H1 (cell line): Measurements from ENCODE around the gene COMP.

Experiments
- CEBPB ChIP-seq: IDR thresholded peaks from 2 replicates; pipeline ENCODE4 v1.6.1; 2012; ENCODE audit warnings: low read depth, low read length
- CREB1 ChIP-seq: IDR thresholded peaks from 2 replicates; pipeline ENCODE4 v1.6.1; 2012; ENCODE audit warnings: inconsistent platforms
- EP300 ChIP-seq, 2 experiments: IDR thresholded peaks; 1 replicate in 1 of 2; 2 replicates in 1 of 2; pipeline ENCODE4 v1.6.1; 2011 to 2012; ENCODE audit warnings: low read depth in 2 of 2, low read length in 2 of 2, mild to moderate bottlenecking in 2 of 2, borderline replicate concordance in 1 of 2, inconsistent platforms in 1 of 2, moderate library complexity in 1 of 2
- EZH2 ChIP-seq: fragments of 200-600 bp; sonication (generic); IDR thresholded peaks from 2 replicates; pipeline ENCODE4 v1.7.1; 2012; ENCODE audit warnings: low read depth, mild to moderate bottlenecking, moderate library complexity, low read length, inconsistent platforms; ENCODE audit not compliant: severe bottlenecking
- JUN ChIP-seq: IDR thresholded peaks from 2 replicates; pipeline ENCODE4 v1.6.1; 2011; ENCODE audit warnings: low read depth, mild to moderate bottlenecking, improper control_type of control experiment, low read length
- PHF8 ChIP-seq: fragments of 200-600 bp; sonication (generic); conservative IDR thresholded peaks from 2 replicates; pipeline ENCODE4 v1.7.1; 2012; ENCODE audit warnings: low read depth, mild to moderate bottlenecking, inconsistent platforms, low read length, moderate library complexity
- POLR2A ChIP-seq, 2 experiments: IDR thresholded peaks; 1 replicate in 1 of 2; 2 replicates in 1 of 2; pipeline ENCODE4 v1.6.1; 2011; ENCODE audit warnings: low read depth in 2 of 2, low read length in 2 of 2, mild to moderate bottlenecking in 2 of 2; ENCODE audit errors: control extremely low read depth in 1 of 2
- POLR2AphosphoS5 ChIP-seq: IDR thresholded peaks from 2 replicates; pipeline ENCODE4 v1.6.1; 2011; ENCODE audit warnings: low read depth, low read length
- SRF ChIP-seq: IDR thresholded peaks from 2 replicates; pipeline ENCODE4 v1.6.1; 2011; ENCODE audit warnings: mild to moderate bottlenecking, low read depth, low read length, moderate library complexity
- SUZ12 ChIP-seq: fragments of 200-600 bp; sonication (generic); IDR thresholded peaks from 2 replicates; pipeline ENCODE4 v1.6.1; 2012; ENCODE audit warnings: mild to moderate bottlenecking, inconsistent platforms, low read length, moderate library complexity, mixed read lengths
- TAF1 ChIP-seq: IDR thresholded peaks from 2 replicates; pipeline ENCODE4 v1.6.1; 2011; ENCODE audit warnings: mild to moderate bottlenecking, low read depth, low read length
- TCF12 ChIP-seq: IDR thresholded peaks from 2 replicates; pipeline ENCODE4 v1.6.1; 2011; ENCODE audit warnings: low read depth, mild to moderate bottlenecking, low read length
- TEAD4 ChIP-seq: IDR thresholded peaks from 2 replicates; pipeline ENCODE4 v1.6.1; 2012; ENCODE audit warnings: low read depth, low read length, inconsistent platforms, mixed read lengths
- TF ChIP-seq, protein P1 (sequence below), 3 experiments: IDR thresholded peaks; 1 replicate in 2 of 3; 2 replicates in 1 of 3; pipeline versions ENCODE4 v1.5.1 to v1.6.1; 2011; ENCODE audit warnings: low read length in 3 of 3, mild to moderate bottlenecking in 3 of 3, inconsistent platforms in 2 of 3, low read depth in 1 of 3, moderate library complexity in 1 of 3; ENCODE audit not compliant: insufficient read depth in 1 of 3; ENCODE audit errors: control extremely low read depth in 1 of 3

GRCh38 chr19:18776288-18776594, 14.9 kb downstream of the COMP start:
- TF ChIP-seq TCF12 (no peak), EP300 (IDR thresholded peaks at IDR 0.05; ENCODE audit: borderline replicate concordance in 1 of 2, low read depth in 2 of 2, low read length in 2 of 2) (no peak), CREB1 (no peak), SRF (no peak), POLR2A (IDR thresholded peaks at IDR 0.05; ENCODE audit: control extremely low read depth in 1 of 2, low read depth in 2 of 2, low read length in 2 of 2) (no peak), PHF8 (no peak), SUZ12 (no peak), JUN (no peak), TAF1 (no peak), TEAD4 (no peak), CEBPB (no peak), EZH2 (no peak), POLR2AphosphoS5 (no peak)
- TF ChIP-seq, protein P1, sequence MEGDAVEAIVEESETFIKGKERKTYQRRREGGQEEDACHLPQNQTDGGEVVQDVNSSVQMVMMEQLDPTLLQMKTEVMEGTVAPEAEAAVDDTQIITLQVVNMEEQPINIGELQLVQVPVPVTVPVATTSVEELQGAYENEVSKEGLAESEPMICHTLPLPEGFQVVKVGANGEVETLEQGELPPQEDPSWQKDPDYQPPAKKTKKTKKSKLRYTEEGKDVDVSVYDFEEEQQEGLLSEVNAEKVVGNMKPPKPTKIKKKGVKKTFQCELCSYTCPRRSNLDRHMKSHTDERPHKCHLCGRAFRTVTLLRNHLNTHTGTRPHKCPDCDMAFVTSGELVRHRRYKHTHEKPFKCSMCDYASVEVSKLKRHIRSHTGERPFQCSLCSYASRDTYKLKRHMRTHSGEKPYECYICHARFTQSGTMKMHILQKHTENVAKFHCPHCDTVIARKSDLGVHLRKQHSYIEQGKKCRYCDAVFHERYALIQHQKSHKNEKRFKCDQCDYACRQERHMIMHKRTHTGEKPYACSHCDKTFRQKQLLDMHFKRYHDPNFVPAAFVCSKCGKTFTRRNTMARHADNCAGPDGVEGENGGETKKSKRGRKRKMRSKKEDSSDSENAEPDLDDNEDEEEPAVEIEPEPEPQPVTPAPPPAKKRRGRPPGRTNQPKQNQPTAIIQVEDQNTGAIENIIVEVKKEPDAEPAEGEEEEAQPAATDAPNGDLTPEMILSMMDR (IDR thresholded peaks at IDR 0.05; ENCODE audit: control extremely low read depth in 1 of 3, insufficient read depth in 1 of 3, low read depth in 1 of 3, low read length in 3 of 3) = peak; percentile 18 to 49 (median 43); a peak in 2 of 4 replicates
